Fibroblast of upper back skin (primary cell): ENCODE results near the gene C16orf74.

Source experiments
- DNase-seq: peaks from one replicate; pipeline ENCODE4 v3.0.0-alpha.2; 2013

Gene C16orf74

DNA sequence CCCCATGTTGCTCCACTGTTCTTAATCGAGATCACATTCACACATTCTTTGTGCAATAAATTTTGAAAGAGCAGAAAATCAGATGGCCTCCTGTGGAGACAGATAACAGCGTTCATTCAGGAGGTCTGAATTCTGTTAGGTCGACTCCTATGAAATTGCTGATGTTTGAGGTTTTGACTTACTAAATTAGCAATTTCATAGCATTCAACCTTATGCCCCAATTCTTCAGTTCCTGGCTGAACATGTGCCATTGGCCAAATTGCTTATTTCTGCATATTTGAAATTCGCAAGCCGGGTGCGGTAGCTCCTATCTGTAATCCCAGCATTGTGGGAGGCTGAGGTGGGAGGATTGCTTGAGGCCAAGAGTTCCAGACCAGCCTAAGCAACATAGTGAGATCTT lies 22.1 kb upstream of the C16orf74 start:
- no peak for DNase-seq

DNA sequence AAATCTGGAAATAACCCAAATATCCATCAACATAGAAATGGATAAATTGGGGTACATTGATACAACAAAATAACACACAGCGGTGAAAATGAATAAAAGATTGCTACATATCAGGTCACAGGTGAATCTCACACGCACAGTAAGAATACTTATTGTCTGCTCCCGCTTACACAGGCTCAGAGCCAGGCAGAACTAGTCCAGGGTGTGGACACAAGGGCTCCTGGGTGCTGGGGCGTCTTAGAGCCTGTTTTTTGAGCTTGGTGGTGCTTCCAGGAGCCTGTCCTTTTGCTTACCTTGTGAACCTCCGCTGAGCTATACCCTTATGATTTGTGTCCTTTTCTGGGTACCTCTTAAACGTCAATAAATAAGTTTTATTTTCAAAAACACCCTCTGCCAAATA lies 19.8 kb upstream of the C16orf74 start:
- DNase-seq = no peak

DNA sequence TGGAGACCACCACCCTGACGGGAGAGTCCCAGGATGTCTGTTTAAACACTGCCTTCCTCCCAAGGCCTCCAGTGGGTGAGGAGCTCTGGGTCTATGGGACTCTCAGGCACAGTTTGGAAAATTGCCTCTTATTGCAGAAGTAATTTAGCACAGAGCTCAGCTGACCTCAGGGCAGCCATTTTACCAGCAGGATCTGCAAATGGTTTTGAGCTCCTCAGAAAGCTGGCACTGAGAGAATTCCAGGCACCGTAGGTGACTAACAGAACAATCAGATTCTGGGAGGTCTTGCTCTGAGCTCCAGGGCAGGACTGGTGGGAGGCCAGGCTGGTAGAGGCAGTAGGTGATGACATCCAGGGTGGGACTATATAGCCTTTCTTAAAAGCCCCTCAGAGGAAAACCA lies 17.3 kb upstream of the C16orf74 start:
- no peak for DNase-seq

DNA sequence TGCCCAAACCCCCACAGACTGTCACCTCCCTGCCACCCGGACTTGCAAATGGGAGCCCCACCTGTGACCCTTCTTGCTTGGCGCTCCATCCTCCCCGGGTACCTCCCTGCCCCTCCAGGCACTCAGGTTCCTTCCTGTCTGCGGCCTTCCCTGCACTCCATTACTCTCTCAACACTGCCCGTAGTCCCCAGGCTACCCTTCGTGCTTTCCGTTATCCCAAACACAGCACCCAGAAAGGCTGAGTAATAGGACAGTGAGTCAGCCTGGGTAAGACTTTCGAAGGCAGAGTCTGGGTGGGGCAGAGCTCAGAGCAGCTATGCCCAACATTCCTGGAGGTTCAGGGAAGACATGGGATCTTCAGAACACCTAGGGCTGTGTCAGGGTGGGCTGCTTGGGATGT lies 16.6 kb upstream of the C16orf74 start:
- peak; percentile 86 for DNase-seq

DNA sequence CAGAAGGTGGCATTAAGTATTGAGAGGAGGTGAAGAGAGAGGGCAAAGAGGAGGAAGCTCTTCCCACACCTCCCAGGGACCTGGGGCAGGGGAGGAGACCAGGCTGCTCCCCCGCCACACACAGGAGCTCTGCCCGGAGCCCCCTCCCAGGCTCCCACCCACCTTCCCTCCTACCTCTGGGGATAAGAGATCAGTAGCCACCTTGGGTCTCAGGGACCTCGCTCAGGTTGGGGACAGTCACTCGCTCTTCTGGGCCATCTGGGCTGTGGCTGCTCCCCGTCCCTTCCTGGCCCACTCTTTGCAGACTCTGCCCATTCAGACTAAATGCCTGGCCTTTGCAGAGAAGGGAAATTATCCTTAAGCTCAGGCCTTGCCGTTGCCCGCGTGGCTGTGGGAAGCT lies 14.9 kb upstream of the C16orf74 start:
- no peak for DNase-seq

DNA sequence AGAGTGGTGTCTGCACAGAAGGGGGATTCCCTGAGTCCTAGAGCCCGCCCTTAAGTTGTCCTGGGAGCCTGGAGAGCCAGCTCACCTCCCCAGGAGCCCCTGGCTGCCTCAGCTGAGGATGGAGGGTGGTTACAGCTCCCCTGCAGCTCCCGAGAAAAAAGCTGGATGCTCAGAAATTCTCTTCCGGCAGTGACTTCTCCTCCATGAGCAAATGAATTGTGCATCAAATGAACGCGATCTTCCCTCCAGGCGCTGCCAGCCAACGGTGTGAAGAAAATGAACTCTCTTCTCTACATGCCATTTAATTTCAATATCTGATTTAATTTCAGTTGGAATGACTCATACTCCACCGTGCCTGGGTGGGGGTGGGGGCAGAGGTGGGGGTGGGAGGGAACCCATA lies 14.3 kb upstream of the C16orf74 start:
- DNase-seq = no peak

DNA sequence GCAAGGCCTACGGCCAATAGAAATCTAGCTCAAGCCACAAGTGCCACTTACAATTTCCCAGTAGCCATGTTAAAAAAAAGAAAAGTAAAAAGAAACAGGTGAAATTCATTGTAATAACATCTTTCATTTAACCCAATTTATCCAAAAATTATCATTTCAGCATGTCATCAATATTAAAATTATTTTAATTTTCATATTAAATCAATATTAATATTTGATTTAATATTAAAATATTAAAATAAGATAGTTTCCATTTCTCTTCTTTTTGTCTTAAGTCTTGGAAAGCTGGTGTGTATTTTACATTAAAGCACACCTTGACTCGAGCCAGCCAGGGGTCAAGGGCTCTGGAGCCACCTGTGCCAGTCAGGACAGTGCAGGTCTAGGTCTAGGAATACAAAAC lies 12.7 kb upstream of the C16orf74 start:
- DNase-seq = no peak

DNA sequence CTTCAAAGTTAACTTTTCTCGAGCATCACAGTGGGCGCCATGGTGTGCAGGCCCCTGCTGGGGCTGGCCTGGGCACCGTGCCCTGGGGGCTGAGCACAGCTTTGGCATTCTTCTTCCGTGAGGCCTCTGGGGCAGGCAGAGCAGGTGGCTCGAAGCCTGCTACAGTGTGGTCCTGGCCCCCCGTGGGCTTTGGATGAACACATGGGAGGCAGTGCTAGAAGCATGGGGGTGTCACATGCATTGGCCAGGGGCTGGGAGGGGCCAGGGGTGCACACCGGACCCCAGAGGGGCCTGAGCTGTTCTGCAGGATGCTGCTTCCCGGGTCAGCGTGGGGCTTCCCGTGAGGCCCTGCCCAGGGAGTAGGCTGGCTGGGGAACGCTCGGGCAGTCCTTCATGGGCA lies 12.1 kb upstream of the C16orf74 start:
- DNase-seq = no peak

DNA sequence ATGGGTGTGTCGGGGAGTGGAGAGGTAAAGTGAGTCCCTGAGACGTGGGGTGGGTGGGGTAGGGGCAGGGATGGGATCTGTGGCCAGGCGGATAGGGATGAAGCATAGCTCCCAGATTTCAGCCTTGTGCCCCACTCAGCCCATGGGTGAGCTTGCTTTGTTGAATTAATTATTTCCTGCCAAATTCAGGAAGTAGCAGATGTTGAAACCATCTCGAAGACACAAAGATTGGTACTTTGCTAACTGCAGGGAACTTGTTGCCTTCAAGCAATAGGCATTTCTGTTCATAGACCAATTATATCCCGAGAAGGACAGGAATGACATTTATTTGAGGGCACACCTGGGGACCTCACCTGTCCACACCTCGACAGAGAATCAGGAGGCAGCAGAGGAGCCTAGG lies 11.0 kb upstream of the C16orf74 start:
- DNase-seq = no peak

DNA sequence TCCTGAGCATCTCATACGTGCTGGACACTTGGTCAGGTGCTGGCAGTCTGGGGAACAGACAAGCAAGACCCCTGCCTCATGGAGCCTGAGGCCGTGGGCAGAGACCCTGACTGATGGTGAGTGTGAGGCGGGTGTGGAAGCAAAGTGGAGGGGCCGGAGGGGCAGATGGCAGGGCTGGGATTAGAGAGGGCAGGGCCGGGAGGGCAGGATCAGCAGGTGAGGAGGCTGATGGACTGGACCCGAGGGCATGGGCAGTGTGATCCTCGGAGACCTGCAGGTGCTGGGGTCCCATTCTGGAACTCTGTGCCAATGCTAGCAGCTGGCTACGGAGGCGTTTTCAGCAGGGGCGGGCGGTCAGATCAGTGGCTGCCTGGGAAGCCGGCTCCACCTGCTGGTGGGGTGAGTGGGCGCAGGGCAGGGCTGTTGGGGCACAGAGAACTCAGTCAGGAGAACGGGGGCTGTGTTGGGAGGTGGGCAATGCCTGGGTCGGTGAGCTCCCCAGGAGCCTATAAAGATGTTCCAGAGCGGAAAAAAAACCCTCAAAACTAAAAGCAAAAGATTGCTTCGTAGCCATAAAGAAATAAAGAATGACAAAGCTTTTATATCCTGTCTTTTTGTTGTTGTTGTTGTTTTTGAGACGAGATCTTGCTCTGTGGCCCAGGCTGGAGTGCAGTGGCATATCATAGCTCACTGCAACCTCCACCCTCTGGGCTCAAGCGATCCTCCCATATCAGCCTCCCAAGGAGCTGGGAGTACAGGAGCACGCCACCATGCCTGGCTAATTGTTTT lies 8.9 kb upstream of the C16orf74 start:
- DNase-seq = no peak

DNA sequence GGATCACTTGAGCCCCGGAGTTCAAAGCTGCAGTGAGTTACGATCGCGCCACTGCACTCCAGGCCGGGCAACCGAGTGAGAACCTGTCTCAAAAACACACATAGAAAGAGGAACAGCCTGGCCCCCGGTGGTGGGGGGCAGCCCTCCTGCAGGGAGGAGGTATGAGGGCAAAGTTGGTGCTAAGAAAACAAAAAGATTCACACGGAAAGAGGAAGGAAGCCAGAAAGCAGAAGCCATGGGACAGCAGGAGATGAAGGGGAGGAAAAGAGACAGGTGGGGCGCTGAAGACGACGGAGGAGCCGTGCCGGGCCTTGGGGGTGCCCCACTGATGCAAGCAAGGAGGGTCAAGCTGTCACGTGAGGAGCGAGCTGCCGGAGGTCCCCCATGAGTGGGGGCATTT lies 8.2 kb upstream of the C16orf74 start:
- no peak for DNase-seq

DNA sequence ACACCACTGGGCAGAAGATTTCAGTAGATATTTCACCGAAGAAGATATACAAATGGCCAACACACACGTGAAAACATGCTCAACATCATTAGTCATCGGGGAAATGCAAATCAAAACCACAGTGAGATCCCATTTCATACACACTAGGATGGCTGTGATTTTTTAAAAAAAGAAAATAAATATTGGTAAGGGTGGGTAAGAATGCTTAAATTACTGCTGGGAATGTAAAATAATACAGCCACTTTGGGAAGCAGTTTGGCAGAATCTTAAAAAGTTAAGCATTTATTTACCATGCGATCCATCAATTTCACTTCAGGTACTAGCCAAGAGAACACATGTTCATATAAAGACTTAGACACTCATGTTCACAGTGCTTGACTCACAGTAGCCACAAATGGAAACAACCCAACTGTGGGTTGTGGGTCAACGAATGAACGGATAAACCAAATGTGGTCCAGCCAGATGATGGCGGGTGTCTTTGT lies 6.5 kb upstream of the C16orf74 start:
- DNase-seq = peak; percentile 75

DNA sequence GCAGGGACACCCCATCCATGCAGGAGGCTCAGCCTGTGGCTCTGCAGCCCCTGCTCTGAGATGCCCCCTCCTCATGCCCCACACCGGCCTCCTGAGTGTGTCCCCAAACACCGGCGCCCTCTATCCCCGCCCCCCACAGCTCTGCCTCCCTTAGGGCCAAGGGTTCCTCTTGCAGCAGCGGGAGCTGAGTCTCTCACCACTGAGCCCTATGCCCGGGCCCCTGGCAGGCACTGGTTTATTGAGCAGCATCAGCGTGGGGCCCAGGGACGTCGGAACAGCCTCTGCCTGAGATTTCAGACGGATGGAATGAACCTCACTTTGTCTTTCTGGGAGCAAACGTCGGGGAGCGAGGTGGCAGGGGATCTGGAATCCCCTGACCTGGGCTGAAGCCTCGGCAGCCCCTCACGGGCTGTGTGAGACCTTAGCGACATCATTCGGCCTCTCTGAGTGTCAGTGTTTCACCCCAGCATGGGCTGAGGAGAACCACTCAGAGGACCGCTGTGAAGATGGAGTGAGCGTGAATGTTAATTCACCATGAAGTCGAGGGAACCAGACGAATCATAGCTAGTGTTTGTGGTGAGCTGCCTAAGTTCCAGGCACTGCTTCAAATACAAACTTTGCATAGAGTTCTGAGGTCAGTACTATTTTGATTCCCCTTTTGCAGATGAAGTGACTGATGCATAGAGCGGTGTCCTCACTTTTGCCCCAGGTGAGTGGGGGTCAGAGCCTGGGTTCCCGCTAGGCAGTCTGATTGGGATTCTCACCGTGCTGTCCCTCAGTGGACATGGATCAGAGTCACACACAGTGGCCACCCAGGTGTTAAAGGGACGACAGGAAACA lies 5.3 kb upstream of the C16orf74 start:
- DNase-seq = peak; percentile 31

DNA sequence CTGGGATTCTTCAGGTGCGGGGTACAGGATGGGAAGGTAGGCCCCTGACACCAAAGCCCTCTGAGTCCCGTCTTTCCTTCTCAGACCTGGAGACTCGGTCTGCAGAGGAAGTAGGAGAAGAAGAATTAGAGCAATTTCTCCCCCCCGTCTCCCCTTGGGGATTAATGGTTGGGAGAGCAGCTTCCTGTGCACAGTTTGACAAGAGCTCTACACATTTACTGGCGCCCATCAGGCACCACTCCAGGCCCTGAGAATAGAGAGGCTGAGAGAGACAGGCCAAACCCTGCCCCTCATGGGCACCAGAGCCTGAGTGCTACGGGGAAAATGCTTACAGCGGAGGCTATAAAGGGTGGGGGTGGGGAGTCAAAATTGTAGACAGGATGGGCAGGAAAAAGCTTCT lies 3.5 kb upstream of the C16orf74 start:
- peak; percentile 26 for DNase-seq

DNA sequence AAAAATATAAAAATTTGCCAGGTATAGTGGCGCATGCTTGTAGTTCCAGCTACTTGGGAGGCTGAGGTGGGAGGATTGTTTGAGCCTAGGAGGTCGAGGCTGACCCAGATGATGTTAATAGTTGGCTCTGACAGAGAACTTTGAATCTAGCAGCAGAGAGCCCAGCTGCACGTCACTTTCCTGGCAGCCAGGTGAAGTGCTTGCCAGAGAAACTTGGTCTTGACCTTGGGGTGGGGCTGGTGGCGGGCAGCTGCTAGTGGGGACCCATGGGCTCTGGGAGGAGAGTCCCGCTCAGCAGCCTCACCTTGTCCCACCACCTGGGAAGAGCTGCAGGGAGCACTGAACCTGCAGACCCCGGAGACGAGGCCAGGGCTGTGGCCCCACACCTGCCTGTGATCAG lies 3.1 kb upstream of the C16orf74 start:
- DNase-seq = no peak

DNA sequence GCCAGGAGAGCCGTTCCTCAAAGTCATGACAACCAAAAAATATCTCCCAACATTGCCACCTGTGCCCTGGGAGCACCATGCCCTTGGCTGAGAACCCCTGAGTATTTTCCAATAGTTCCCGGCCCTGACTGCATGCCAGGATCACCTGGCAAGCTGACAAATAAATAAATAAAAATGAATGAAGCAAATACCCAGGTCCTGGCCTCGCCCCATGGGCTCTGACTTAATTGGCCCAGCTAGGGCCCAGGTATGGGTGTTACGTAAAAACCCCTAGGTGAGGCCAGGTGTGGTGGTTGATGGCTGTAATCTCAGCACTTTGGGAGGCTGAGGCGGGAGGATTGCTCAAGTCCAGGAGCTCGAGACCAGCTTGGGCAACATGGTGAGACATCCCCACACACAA lies 2.7 kb upstream of the C16orf74 start:
- no peak for DNase-seq

DNA sequence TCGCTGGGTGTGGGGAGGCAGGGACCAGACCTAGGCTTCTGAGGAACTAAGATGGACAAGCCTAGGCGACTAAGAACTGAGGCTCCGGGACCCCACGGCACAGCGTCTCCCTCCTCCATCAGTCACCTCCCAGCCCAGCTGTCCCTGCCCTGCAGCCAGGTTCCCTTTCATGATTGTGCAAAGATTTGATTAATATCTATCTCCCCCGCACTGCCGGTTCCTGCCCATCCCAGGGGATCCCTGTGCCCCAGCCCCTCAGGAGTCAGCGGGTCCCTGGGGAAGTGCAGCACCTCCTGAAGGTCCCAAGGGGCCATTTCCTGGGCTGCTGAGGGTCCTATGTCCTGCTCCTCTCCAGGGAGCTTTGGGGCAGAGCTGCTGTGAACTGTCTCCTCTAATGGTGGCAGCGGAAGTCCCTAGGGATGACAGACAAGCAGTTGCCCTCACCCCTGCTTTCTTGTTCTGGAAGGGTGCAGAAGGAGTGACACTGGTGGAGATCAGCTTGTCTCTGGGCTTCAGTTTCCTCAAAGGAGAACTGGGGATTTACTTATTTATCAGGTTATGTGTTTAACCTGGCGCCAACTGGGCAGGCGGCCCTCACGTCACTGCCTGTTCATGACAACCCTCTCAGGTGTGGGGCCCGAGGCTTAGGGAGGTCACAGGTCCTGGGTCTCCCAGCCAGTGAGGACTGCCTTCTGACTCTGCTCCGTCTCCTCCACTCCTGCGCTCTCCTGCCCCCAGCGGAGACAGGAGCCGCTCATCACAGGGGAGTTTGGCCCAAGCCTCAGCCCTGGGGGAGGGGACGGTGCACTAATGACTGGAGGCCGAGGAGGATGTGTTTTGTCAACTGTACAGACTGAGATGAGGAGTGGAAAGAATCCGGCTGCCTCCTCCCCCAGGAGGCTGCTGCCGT lies 1.9 kb upstream of the C16orf74 start:
- peak; percentile 69 for DNase-seq

DNA sequence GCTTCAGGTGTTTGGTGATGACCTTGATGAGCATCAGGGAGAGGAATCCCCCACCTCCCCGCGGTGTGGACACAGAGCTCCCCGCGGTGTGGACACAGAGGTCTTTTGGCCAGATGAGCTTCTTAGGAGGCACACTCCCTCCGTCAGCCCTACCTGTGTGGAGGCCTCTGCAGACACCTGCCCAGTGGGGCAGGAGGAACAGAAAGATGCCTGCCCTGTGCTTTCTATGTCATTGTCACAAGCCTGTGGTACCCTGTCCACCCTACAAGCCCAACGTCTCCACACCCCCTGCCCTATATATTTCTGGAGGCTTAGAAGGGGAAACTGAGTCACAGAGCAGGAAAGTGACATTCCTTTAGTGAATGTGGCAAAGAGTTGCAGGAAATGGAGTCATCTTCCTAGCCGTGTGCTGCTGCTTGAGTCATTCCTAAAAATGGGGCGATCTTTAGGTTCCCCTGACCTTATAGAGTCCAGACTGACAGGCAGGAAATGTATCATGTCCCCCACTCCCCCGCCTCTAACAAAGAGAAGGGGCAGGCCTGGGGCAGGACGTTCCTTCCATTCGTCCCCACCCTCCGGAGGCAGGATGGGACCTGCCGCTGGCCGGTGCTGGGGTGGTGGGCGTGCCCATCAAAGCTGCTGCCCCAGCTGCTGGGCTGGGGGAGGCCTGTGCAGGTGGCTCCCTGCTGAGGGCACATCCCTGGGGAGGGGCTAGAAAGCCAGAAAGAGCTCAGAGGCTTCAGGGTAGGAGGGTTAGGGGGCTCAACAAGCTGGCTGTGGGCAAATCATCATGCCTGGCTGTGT lies 1.0 kb upstream of the C16orf74 start:
- DNase-seq = peak; percentile 30

DNA sequence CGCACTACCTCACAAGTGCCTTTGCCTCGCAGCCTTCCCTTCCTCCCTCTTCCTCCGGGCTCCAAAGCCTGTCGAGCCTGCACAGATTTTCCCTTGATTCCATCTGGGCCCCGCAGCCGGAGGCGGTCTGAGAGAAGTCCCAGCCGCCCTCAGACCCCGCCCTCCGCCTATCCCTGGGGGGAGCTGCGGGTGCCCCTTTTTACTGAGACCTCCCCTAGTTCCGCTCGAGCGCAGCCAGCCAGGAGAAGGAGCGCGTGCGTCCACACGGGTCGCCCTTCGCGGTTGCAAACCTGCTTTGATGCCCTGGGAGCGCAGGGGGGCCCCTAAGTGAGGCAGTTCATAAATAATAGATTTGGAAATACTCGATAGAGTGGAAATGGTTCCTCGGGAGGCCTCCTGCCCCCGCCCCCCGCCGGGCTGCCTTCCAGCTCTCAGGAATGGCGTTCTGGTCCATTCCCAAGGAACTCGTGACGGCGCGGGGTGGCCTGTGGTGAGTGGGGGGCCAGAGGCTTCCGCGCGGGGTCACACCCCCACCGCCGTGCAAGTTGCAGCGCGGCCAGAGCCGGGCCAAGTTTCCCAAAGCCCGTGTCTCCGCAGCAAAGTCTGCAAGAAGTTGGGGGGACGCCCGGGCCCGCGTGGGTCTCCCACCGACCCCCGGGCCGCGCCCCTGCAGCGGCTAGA lies 610 bp downstream of the C16orf74 start:
- peak; percentile 53 for DNase-seq

DNA sequence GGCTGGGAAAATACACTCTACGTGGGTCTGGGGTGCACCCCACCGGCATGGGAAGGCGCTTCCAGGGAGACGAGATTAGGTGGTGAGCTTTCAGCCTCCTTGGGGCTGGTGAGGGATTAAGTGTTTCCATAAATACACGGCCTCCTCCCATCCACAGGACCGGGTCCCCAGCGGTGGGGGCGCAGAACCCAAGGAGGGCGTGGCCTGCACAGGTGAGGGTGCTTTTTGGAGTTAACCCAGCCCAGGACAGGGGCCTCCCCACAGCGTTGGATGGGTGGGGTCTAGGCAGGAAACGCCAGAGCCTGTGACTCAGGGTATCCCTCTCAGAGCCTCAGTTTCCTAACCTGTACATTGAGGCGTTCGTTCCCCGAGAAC lies 1.1 kb downstream of the C16orf74 start:
- DNase-seq = no peak

DNA sequence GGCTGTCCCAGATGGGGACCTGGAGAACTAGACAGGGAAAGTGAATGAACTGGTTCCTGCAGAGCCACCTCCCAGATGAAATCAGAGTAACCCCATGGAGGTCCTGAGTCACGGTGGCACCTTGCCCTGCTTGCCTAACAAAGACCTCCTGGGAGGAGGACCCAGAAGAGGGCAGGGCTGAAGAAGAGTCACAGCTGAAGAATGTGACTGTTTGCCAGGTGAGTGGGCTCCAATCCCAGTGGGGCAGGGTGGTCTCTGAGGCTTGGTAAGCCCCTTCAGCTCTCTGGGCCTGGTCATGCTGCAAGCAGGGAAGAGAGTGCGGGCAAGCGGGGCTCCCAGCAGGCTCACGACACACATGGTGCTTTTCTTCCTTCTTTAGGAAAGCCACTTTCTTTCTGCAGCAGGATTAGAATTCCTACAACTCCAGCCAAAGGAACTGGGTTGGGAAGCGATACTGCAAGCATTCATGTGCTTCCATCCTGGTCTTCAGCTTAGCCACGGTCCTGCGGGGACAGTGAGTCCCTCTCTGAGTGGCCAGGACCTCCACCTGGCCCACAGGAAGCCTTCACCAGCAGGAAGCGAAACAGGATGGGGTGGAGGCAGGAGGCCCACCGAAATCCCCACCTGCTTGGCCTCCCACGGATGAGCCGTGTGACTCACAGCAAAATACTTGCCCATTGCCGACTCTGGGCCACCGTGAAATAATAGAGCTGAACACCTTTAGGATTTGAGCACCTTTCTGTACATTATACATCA lies 4.3 kb downstream of the C16orf74 start:
- peak; percentile 49 for DNase-seq
